H1 (cell line): ENCODE data around the gene CDYL. TPM values are rescaled to one million over a fixed set of nuclear protein-coding genes. Genes with fewer than 3 reads are reported as not detected.

Experiments used
- CTCF ChIA-PET: fragments of 300-600 bp; sonication (Branson Sonifier 250); formaldehyde crosslinking; loops from one replicate; lab custom pipeline; 2021; ENCODE audit not compliant: partially characterized antibody; lab: Charles Lee
- POLR2A ChIA-PET: fragments of 300-600 bp; sonication (Branson Sonifier 250); formaldehyde crosslinking; loops from one replicate; lab custom pipeline; 2021; ENCODE audit warnings: inconsistent platforms; ENCODE audit not compliant: partially characterized antibody; lab: Charles Lee
- DNase-seq, 2 experiments: peaks; one replicate each; pipeline versions ENCODE4 v3.0.0 to v3.0.0-alpha.2; 2010 to 2022; ENCODE audit warnings: low spot score in 2 of 2, low read depth in 1 of 2, mixed read lengths in 1 of 2
- FAIRE-seq: peaks from 2 replicates; lab custom pipeline; 2011; peaks lifted over from hg19 to GRCh38; lab: Jason Lieb, UNC
- H2AFZ ChIP-seq: 2 replicates; pipeline ENCODE4 v1.8.1; 2012; ENCODE audit warnings: low read length, inconsistent platforms
- H2AK5ac ChIP-seq: 2 replicates; pipeline ENCODE4 v1.6.1; 2013; ENCODE audit warnings: low read depth, low read length
- H2BK120ac ChIP-seq: replicated peaks from 2 replicates; pipeline ENCODE3; 2013; ENCODE audit warnings: low read depth, low read length, inconsistent platforms
- H2BK12ac ChIP-seq: 2 replicates; pipeline ENCODE4 v1.6.1; 2013; ENCODE audit warnings: low read depth, low read length
- H2BK15ac ChIP-seq: 2 replicates; pipeline ENCODE4 v1.6.1; 2013; ENCODE audit warnings: low read length
- H2BK20ac ChIP-seq: 2 replicates; pipeline ENCODE4 v1.6.1; 2013; ENCODE audit warnings: low read length
- H2BK5ac ChIP-seq: 2 replicates; pipeline ENCODE4 v1.6.1; 2013; ENCODE audit warnings: low read depth, low read length
- H3K14ac ChIP-seq: 2 replicates; pipeline ENCODE4 v1.6.1; 2013; ENCODE audit warnings: inconsistent platforms; ENCODE audit not compliant: insufficient read length
- H3K18ac ChIP-seq: 2 replicates; pipeline ENCODE4 v1.6.1; 2013; ENCODE audit warnings: low read length; ENCODE audit errors: extremely low read depth
- H3K23ac ChIP-seq: 2 replicates; pipeline ENCODE4 v1.6.1; 2013; ENCODE audit warnings: inconsistent platforms; ENCODE audit not compliant: insufficient read length
- H3K23me2 ChIP-seq: 2 replicates; pipeline ENCODE4 v1.6.1; 2013; ENCODE audit warnings: low read depth, low read length
- H3K27ac ChIP-seq: 2 replicates; pipeline ENCODE4 v1.6.1; 2011; ENCODE audit warnings: low read depth, low read length, inconsistent platforms
- H3K27me3 ChIP-seq, 4 experiments: replicated peaks in 1 of 4; 1 replicate in 1 of 4; 2 replicates in 3 of 4; pipeline versions ENCODE4 v1.6.1 to v1.8.1; 2011 to 2013; ENCODE audit warnings: low read length in 3 of 4, mild to moderate bottlenecking in 3 of 4, inconsistent platforms in 2 of 4, mixed read lengths in 2 of 4, moderate library complexity in 1 of 4; ENCODE audit not compliant: control insufficient read depth in 3 of 4, insufficient read depth in 3 of 4; ENCODE audit errors: extremely low read depth in 1 of 4
- H3K36me3 ChIP-seq, 4 experiments: 2 replicates each; pipeline versions ENCODE4 v1.6.1 to v1.8.1; 2011 to 2013; ENCODE audit warnings: mild to moderate bottlenecking in 4 of 4, low read length in 3 of 4, moderate library complexity in 2 of 4, control low read depth in 1 of 4, inconsistent platforms in 1 of 4; ENCODE audit not compliant: insufficient read depth in 4 of 4, control insufficient read depth in 2 of 4
- H3K4ac ChIP-seq: replicated peaks from 2 replicates; pipeline ENCODE3; 2013; ENCODE audit warnings: low read length, low read depth, mixed read lengths, inconsistent platforms; ENCODE audit not compliant: insufficient read length
- H3K4me1 ChIP-seq, 4 experiments: replicated peaks in 1 of 4; 1 replicate in 1 of 4; 2 replicates in 3 of 4; pipeline versions ENCODE4 v1.6.1 to v1.8.1; 2011 to 2013; ENCODE audit warnings: low read length in 3 of 4, inconsistent platforms in 2 of 4, mixed read lengths in 1 of 4; ENCODE audit not compliant: insufficient read depth in 4 of 4, control insufficient read depth in 3 of 4
- H3K4me2 ChIP-seq, 2 experiments: 2 replicates each; pipeline versions ENCODE4 v1.6.1 to v1.8.1; 2011 to 2013; ENCODE audit warnings: low read depth in 2 of 2, low read length in 2 of 2, control low read depth in 1 of 2, inconsistent platforms in 1 of 2, mild to moderate bottlenecking in 1 of 2; ENCODE audit not compliant: insufficient read depth in 1 of 2
- H3K4me3 ChIP-seq, 4 experiments: fragments of 200-600, 300-600 bp in 1 of 4; sonication (generic), shearing (Covaris generic), sonication (Bioruptor Twin) in 1 of 4; 2 replicates each; pipeline versions ENCODE4 v1.5.1 to v1.8.1; 2011 to 2016; ENCODE audit warnings: low read length in 4 of 4, low read depth in 3 of 4, control low read depth in 2 of 4, inconsistent platforms in 2 of 4, mild to moderate bottlenecking in 2 of 4, mixed read lengths in 1 of 4, moderate library complexity in 1 of 4; ENCODE audit not compliant: insufficient read depth in 2 of 4; ENCODE audit errors: extremely low read depth in 1 of 4
- H3K56ac ChIP-seq: replicated peaks from 2 replicates; pipeline ENCODE3; 2013; ENCODE audit warnings: low read depth, mild to moderate bottlenecking, mixed read lengths, low read length, inconsistent platforms; ENCODE audit not compliant: insufficient read length
- H3K79me1 ChIP-seq: 2 replicates; pipeline ENCODE4 v1.6.1; 2013; ENCODE audit warnings: low read depth, low read length, control low read depth
- H3K79me2 ChIP-seq, 2 experiments: 2 replicates each; pipeline versions ENCODE4 v1.6.1 to v1.8.1; 2012 to 2013; ENCODE audit warnings: low read length in 2 of 2, mild to moderate bottlenecking in 2 of 2, inconsistent platforms in 1 of 2; ENCODE audit not compliant: insufficient read depth in 2 of 2, control insufficient read depth in 1 of 2
- H3K9ac ChIP-seq, 4 experiments: replicated peaks in 1 of 4; 1 replicate in 1 of 4; 2 replicates in 3 of 4; pipeline versions ENCODE4 v1.6.1 to v1.8.1; 2011 to 2013; ENCODE audit warnings: low read depth in 3 of 4, low read length in 3 of 4, control low read depth in 2 of 4, mild to moderate bottlenecking in 2 of 4, moderate library complexity in 2 of 4, inconsistent platforms in 1 of 4; ENCODE audit errors: extremely low read depth in 1 of 4
- H3K9me3 ChIP-seq, 2 experiments: 2 replicates each; pipeline versions ENCODE4 v1.6.1 to v1.8.1; 2012 to 2013; ENCODE audit warnings: mild to moderate bottlenecking in 2 of 2, moderate library complexity in 2 of 2, control low read depth in 1 of 2, inconsistent platforms in 1 of 2, low read depth in 1 of 2, low read length in 1 of 2, mixed read lengths in 1 of 2; ENCODE audit not compliant: insufficient read depth in 2 of 2
- H4K20me1 ChIP-seq, 2 experiments: replicated peaks in 1 of 2; 2 replicates each; pipeline versions ENCODE3 to v1.8.1; 2011 to 2013; ENCODE audit warnings: inconsistent platforms in 2 of 2, low read length in 2 of 2, mild to moderate bottlenecking in 1 of 2; ENCODE audit not compliant: insufficient read depth in 2 of 2, control insufficient read depth in 1 of 2
- H4K5ac ChIP-seq: 2 replicates; pipeline ENCODE4 v1.6.1; 2013; ENCODE audit warnings: low read length, low read depth, mixed read lengths, inconsistent platforms; ENCODE audit not compliant: insufficient read length
- H4K8ac ChIP-seq: 2 replicates; pipeline ENCODE4 v1.8.0; 2013; ENCODE audit warnings: mild to moderate bottlenecking, moderate library complexity, low read length, inconsistent platforms; ENCODE audit not compliant: insufficient read depth; ENCODE audit errors: extremely low read depth
- H4K91ac ChIP-seq: replicated peaks from 2 replicates; pipeline ENCODE3; 2013; ENCODE audit warnings: low read length, mixed read lengths, inconsistent platforms; ENCODE audit not compliant: insufficient read length
- BCL11A ChIP-seq, 2 experiments: IDR thresholded peaks; one replicate each; pipeline ENCODE4 v1.6.1; 2011; ENCODE audit warnings: low read depth in 2 of 2, low read length in 2 of 2, mild to moderate bottlenecking in 2 of 2
- POLR2A ChIP-seq, 2 experiments: IDR thresholded peaks; 1 replicate in 1 of 2; 2 replicates in 1 of 2; pipeline ENCODE4 v1.6.1; 2011; ENCODE audit warnings: low read depth in 2 of 2, low read length in 2 of 2, mild to moderate bottlenecking in 2 of 2; ENCODE audit errors: control extremely low read depth in 1 of 2
- SP4 ChIP-seq: IDR thresholded peaks from 2 replicates; pipeline ENCODE4 v1.6.1; 2012; ENCODE audit warnings: low read length, inconsistent platforms
- WGBS, 2 experiments: shearing (Covaris generic) in 1 of 2; methylation state at CpG; one replicate each; pipeline versions ENCODE4 v1.1.6 to v1.1.7; 2013 to 2015; ENCODE audit warnings: low lambda C conversion rate in 2 of 2, mixed read lengths in 2 of 2, inconsistent platforms in 1 of 2, low coverage in 1 of 2, missing lambda C conversion rate in 1 of 2; ENCODE audit not compliant: insufficient replicate concordance in 2 of 2, insufficient coverage in 1 of 2, insufficient read length in 1 of 2; ENCODE audit errors: extremely low coverage in 1 of 2, missing lambda C conversion rate in 1 of 2; 5-methylcytosine and 5-hydroxymethylcytosine counted together
- polyA plus RNA-seq, 7 experiments: library from polyadenylated mRNA; depleted of rRNA in 3 of 7; stranded (reverse) in 5 of 7; unstranded in 2 of 7; fragments of >200 nt in 5 of 7; fragments of 200-250 nt in 2 of 7; gene quantifications; 1 replicate in 5 of 7; 2 replicates in 1 of 7; 4 replicates in 1 of 7; pipeline versions ENCODE4 v1.2.1 to v1.2.3, GENCODE V29; 2011 to 2013; ENCODE audit warnings: missing spikeins in 2 of 7, mixed read lengths in 2 of 7
- total RNA-seq: library from RNA; stranded (reverse); fragmentation: NEBNext Ultra II Directional; extraction: Animal tissue kit (Norgen Biotek cat#: 25700); gene quantifications from 2 replicates; pipeline ENCODE4 v1.2.1, GENCODE V29; 2021

CDYL gene
- total and polyA plus RNA-seq, 2 of the 8 experiments (the other 6 are each of a cell fraction or from before 2014, with no cell fraction given) = 56.4 to 119 TPM

DNA sequence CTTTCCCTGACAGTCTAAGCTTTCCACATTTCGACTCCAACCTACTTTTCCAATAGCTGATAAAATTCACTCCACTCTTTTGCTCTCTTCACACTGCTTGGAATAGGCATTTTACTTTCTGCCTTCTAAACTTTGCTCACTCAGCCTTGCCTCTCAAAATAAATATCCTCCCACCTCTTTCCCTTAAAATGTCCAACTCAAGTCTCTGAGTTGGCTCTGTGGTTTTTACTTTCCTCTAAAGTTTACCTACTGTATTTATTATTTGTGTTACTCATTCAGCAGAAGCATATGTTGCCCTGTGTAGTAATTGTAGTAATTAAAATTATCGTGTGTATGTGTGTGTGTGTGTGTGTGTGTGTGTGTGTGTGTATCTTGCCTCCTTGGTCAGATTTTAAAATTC lies 20.0 kb upstream of the CDYL start:
- no peaks in the 10 kb centered on the region; a peak in 1 of 8 replicates for H3K36me3 ChIP-seq
- no peaks in the 10 kb centered on the region for H3K23me2 ChIP-seq
- H2AK5ac ChIP-seq = no peak overlapping the region
- no peak overlapping the region for H2BK12ac ChIP-seq
- H4K8ac ChIP-seq = no peak overlapping the region
- no peak overlapping the region for H3K9ac ChIP-seq
- H3K4me2 ChIP-seq = no peak overlapping the region
- WGBS, 2 experiments = 79% methylated on average over 2 of the region's 2 CpGs; no CpG with 5 or more reads in 1 of the 2 experiments
- CTCF ChIA-PET = no interaction called here
- no peak overlapping the region for H3K27ac ChIP-seq
- peaks cover 0 to 6% (median 4%) of the 10 kb centered on the region in 4 experiments; a peak in 4 of 7 replicates for H3K4me1 ChIP-seq
- H4K20me1 ChIP-seq = no peaks in the 10 kb centered on the region
- H2BK5ac ChIP-seq = no peak overlapping the region
- no peak for DNase-seq
- FAIRE-seq = no peak
- no peak for TF ChIP-seq SP4
- no peak for TF ChIP-seq POLR2A (IDR thresholded peaks at IDR 0.05; ENCODE audit: control extremely low read depth in 1 of 2, low read depth in 2 of 2, low read length in 2 of 2)
- TF ChIP-seq BCL11A (IDR thresholded peaks at IDR 0.05; ENCODE audit: low read depth in 2 of 2, low read length in 2 of 2) = no peak
- no peak overlapping the region for H3K56ac ChIP-seq
- no peak overlapping the region for H3K18ac ChIP-seq
- no peaks in the 10 kb centered on the region for H3K9me3 ChIP-seq
- H2AFZ ChIP-seq = 0 out of 2 replicates have a peak overlapping the region, but pooled peaks have one; percentile 13
- H3K14ac ChIP-seq = no peak overlapping the region
- H3K23ac ChIP-seq = no peak overlapping the region
- no peak overlapping the region for H2BK20ac ChIP-seq
- H2BK120ac ChIP-seq = no peak overlapping the region
- H3K79me1 ChIP-seq = no peaks in the 10 kb centered on the region
- H3K27me3 ChIP-seq = peaks cover 0 to 10% (median 0%) of the 10 kb centered on the region in 4 experiments; a peak in 3 of 7 replicates
- no peak overlapping the region for H3K4ac ChIP-seq
- no peaks in the 10 kb centered on the region for H3K79me2 ChIP-seq
- POLR2A ChIA-PET = no interaction called here
- H2BK15ac ChIP-seq = no peak overlapping the region
- H4K91ac ChIP-seq = no peak overlapping the region
- no peak overlapping the region for H4K5ac ChIP-seq
- H3K4me3 ChIP-seq = no peak overlapping the region
